ENCODE results near the gene DIAPH2.

Gene DIAPH2

GRCh38 chrX:97446298-97446882 lies 761.7 kb downstream of the DIAPH2 start:
- no peak for DNase-seq (ENCODE audit: low read depth in 3 of 3, low spot score in 1 of 3)

DNA sequence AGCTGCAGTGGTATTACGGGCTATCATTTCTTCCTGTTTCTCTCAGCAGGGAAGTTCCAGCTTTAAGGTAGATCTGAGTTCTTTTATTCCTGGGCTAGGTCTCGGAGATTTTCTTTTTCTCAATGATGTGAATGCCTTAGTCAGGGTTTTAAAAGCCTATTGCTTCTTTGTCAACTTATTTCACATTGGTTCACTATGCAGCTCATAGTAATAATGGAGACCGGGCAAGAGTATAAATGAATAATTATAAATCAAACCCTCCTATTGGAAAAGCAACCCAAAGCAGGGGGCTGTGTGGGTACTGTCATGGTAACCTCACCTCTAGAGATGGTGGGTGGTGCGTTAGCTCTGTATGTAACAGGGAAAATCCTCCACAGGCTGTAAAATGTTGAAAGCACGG lies 762.7 kb downstream of the DIAPH2 start:
- DNase-seq (ENCODE audit: low read depth in 3 of 3, low spot score in 1 of 3): no peak

DNA sequence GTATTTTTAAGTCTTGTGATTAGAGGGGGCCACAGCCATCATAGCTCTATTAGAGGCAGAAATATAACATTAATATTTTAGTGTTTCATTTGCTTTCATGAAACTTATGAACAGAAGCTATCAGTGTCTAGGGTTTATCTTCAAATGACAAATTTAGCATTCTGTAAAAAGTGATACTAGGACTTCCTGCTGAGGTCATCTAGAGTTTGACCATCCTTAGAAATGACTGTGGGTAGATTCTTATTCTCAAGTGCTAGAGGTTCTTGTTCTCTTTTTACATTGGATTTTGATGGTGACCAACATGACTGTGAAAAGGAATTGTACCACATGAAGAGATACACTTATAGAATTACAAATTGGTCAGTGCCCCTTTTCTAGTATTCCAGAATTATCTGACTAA lies 767.6 kb downstream of the DIAPH2 start:
- no peak for DNase-seq (ENCODE audit: low read depth in 3 of 3, low spot score in 1 of 3)

DNA sequence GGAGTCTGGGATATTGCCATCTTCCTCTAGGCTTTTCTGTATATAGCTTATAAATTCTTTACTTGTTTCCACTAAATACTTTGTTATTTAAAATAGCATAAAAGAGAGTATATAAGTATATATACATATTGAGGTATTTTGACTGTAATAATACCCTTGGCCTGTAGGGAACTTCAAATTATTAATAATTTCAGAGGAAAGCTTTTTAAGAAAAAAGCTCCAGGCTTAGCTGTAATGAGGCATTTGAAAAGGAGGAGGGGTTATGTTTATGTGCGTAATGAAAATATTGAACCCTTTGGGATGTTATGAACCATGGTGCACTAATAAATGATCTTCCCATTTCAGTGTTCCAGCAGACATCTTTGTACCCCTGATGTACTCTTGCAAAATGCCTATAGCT lies 777.1 kb downstream of the DIAPH2 start:
- DNase-seq (ENCODE audit: low read depth in 3 of 3, low spot score in 1 of 3): no peak

DNA sequence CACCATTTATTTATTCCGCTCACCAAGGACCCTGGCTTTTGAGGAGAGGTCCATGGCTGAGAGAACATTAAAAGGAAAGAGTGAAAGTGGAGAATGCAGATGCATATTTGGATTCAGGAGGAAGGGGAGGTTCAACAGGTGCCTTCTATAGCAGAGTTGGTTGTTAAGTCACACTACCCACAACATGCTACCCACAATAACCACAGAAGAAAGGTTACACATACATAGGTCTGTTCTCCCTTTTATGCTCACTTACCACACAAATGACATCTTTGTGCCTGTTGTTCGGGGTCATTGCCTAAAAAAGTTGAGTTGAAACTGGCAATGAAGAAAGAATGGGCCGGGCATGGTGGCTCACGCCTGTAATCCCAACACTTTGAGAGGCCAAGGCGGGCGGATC lies 786.4 kb downstream of the DIAPH2 start:
- no peak for DNase-seq (ENCODE audit: low read depth in 3 of 3, low spot score in 1 of 3)

GRCh38 chrX:97474933-97475332 lies 790.3 kb downstream of the DIAPH2 start:
- DNase-seq (ENCODE audit: low read depth in 3 of 3, low spot score in 1 of 3): no peak

DNA sequence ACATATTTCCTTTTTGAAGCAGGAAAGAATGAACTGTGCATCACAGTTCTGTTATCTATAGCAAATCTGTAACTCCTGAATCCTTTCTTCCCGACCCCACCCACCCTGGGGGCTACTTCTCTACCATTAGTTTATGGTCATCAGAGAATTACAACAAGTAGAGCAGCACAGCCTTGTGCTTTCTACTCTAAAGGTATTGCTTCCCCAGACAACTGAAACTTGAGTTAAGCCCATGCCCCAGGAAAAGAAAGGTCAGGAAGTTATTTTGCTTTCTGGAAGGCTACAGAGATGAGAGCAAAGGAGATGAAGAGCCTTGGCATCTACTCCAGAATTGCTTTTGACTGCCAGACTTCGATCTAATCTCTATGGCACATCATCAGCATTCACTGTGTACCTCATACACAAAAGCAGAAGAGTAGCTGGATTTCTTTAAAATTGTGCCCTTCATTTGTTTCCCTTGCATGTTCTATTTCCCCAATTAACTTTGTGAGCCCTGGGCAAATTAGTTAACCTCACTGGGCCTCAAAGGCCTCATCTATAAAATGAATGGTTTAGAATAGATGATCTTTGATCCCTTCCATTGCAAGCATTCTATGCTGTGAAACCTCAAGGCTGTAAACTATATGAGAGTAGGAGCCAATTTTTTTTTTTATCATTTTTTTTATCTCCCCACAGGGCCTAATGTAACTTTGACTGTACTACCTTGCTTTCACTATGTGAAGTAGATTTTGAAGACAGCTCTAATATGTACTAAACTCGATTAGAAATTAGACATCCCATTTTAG lies 794.7 kb downstream of the DIAPH2 start:
- no peak for DNase-seq (ENCODE audit: low read depth in 3 of 3, low spot score in 1 of 3)

DNA sequence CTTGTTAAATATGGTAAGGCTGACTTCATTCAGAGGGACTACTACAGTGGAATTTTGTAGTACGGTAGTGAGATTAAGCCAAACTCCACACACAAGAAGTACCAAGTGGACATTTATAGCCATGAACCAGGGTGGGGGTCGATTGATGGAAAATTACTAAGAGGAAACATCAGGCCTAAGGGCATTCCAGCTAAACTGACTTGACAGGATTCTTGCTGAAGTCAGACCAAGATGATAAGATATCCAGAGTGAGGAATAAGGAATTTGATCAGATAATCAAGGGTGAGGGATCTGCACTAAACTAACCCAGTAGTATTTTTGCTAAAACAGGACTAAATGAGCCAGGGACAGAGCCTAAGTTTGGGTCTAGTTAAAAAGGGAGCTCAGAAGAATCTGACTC lies 796.6 kb downstream of the DIAPH2 start:
- DNase-seq (ENCODE audit: low read depth in 3 of 3, low spot score in 1 of 3): no peak

- DNase-seq (ENCODE audit: low read depth in 3 of 3, low spot score in 1 of 3): no peak
Observed at GRCh38 chrX:97482666-97483300, 798.1 kb downstream of the DIAPH2 start.

- no peak for DNase-seq (ENCODE audit: low read depth in 3 of 3, low spot score in 1 of 3)
Observed at GRCh38 chrX:97490656-97491055, 806.0 kb downstream of the DIAPH2 start.

DNA sequence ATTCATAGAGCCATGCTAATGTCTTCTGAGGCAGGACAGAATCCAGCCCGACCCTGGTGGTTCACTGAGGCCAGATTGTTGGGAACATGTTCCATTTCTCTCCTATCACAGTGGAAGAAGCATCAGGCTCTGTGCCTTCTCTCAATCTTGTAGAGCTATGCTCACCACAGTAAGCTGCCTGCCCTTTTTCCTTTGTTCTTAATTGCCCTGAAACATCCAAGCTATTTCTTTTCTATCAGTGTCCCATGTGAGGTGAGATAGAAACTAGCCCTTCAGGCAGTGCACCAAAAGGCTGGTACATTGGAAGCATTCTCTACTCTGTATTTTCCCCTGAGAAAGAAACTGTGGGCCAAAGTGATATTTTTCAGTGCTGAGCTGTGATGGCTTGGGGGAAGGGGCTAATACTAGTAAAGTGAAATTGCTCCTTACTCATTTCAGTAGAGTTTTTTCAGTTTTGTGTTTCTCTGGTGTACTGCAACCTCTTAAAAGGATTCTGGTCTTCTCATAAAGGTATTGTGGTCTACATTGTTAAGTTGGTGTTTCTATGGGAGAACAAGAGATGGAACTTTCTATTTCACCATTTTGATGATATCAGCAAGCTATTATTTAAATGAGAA lies 810.2 kb downstream of the DIAPH2 start:
- DNase-seq (ENCODE audit: low read depth in 3 of 3, low spot score in 1 of 3): no peak

DNA sequence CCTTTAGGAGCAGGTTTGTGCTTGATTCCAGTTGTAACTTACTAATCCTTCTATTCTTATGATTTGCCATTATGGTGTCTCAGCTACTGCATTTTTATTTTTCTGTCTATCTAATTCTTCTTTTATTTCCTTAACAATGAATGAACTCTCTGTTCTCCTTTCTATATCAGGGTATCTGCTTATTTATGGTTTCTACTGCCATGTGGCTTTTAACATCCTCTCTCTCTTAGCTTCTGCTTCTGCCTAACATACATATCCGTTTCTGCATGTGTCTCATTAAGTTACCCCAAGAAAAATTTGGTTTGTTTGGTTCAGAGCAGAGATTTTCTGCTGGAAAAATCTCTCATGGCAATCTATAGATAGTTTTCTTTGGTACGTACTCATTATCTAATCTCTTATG lies 813.5 kb downstream of the DIAPH2 start:
- no peak for DNase-seq (ENCODE audit: low read depth in 3 of 3, low spot score in 1 of 3)

- no peak for DNase-seq (ENCODE audit: low read depth in 3 of 3, low spot score in 1 of 3)
Observed at GRCh38 chrX:97504431-97504830, 819.8 kb downstream of the DIAPH2 start.

DNA sequence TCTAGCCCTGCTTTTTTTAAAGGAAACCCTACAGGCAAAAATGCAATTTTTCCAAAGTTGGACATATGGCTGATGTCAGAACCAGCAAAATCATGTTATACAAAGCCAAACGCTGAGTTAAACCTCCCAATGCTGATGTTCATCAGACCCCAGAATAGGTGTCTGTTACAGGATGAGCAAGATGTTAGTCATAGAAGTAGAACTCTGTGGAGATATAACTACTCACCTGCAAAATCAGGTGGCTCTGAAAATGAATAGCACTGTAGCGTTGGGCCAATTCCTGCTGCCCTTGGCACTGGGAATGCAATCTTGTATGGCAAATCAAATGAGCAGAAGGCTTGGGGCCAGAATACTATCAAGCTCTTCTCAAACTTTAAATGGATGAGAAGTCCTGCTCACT lies 833.1 kb downstream of the DIAPH2 start:
- no peak for DNase-seq (ENCODE audit: low read depth in 3 of 3, low spot score in 1 of 3)

- DNase-seq (ENCODE audit: low read depth in 3 of 3, low spot score in 1 of 3): no peak
Observed at GRCh38 chrX:97522307-97522706, 837.7 kb downstream of the DIAPH2 start.

DNA sequence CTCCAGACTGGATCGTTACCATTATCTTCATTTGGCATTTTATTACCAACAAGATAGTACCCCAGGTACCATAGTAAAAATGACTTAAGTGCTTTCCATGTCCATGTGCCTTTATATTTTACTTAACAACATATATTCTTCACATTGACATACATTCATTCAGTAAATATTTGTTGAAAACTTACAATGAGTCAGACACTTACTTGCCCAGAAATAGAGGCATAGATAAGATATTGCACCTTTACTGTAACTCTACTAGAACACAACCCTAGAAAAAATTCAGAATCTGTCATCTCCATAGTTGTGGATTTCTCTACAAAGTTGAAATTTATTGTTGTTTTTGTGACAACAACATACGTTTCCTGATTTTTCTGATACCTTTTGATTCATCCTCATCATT lies 839.7 kb downstream of the DIAPH2 start:
- DNase-seq (ENCODE audit: low read depth in 3 of 3, low spot score in 1 of 3): no peak

- no peak for DNase-seq (ENCODE audit: low read depth in 3 of 3, low spot score in 1 of 3)
Observed at GRCh38 chrX:97524997-97525396, 840.4 kb downstream of the DIAPH2 start.

GRCh38 chrX:97525981-97526380 lies 841.3 kb downstream of the DIAPH2 start:
- DNase-seq (ENCODE audit: low read depth in 3 of 3, low spot score in 1 of 3): no peak

GRCh38 chrX:97527725-97528124 lies 843.1 kb downstream of the DIAPH2 start:
- DNase-seq (ENCODE audit: low read depth in 3 of 3, low spot score in 1 of 3): no peak

DNA sequence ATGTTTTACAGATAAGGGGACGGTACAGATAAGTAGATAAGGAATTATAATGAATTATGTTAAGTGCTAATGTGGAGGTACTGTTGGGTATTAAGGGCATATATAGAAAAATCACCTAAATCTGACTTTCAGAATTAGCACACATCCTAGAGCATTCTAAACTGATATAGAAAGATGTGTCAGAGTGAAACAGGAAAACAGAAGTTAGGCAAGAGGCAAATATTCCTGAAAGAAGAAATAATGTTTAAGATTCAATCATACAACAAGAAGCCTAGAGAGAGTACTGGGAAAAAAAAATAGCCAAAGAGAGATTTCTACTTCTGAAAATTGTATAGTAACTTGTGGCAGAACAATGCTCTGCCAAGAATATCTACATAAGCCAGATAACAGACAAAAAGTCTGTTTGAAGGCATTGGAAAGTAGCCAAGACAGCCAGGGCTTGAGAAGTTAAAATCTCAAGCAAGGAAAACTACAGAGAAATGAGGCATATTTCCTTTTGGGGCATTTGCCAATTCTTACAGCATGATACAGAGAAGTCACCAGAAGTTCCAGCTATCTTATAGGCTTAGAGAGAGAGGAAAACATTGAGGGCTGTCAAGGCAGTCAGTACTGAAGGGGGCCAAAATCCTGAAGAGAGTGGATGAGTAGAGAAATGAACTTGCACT lies 845.0 kb downstream of the DIAPH2 start:
- no peak for DNase-seq (ENCODE audit: low read depth in 3 of 3, low spot score in 1 of 3)

DNA sequence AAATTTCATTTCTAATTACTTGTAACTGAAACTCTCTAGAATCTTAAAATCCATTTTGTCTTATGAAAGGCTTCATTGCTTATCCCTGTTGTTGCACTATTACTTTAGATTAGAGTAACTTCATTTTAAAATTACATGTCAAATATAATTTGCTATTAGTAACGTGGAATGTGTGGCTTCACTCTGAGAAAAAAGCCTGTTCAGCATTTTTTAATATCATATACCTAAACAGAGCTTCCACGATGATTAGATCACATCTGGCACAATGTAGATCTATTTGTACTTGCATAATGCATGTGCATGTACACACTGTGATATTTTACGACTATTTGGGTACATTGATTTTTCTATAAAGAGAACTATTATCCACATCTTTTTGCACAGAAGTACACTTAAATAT lies 847.2 kb downstream of the DIAPH2 start:
- no peak for DNase-seq (ENCODE audit: low read depth in 3 of 3, low spot score in 1 of 3)

DNA sequence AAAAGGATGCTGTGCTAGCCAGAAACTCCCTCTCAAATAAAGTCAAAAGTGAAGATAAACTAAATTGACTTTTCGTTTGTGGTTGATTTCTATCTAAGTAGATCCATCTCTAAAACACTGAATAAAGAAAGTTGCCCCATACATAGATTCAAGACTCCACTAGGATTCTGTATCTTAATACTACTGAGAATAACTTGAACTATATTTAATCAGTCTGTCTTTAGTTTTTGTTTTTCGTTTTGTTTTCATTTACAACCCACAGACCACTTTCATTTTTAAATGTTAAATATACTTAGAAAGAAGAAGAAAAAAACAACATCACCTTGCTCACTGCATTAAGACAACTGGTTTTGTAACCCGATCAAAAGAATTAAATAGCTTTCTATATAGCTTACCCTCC lies 854.1 kb downstream of the DIAPH2 start:
- DNase-seq (ENCODE audit: low read depth in 3 of 3, low spot score in 1 of 3): no peak

Measured in stimulated activated CD4-positive, alpha-beta T cell treated with anti-CD3 and anti-CD28 coated beads, TNF-alpha, amount 100 ng/mL, for 1 hour (primary cell).